MM.1S (cell line): Measurements from ENCODE around the gene LIPG.

Experiments
- CTCF ChIP-seq: fragments of 300-600 bp; sonication (generic); IDR thresholded peaks from 2 replicates; pipeline ENCODE4 v1.5.1; 2016; ENCODE audit warnings: antibody characterized with exemption, low read length, mixed read lengths
- EZH2 ChIP-seq: fragments of 300-600 bp; sonication (generic); optimal IDR thresholded peaks from 2 replicates; pipeline ENCODE3; 2017; ENCODE audit warnings: low read depth, mild to moderate bottlenecking, antibody characterized with exemption, low read length, mixed read lengths
- EZH2phosphoT487 ChIP-seq: fragments of 300-600 bp; sonication (generic); IDR thresholded peaks from 2 replicates; pipeline ENCODE4 v1.6.1; 2018; ENCODE audit warnings: antibody characterized with exemption, low read length

GRCh38 chr18:49623571-49623970, 61.7 kb downstream of the LIPG start:
- TF ChIP-seq EZH2phosphoT487 = no peak
- no peak for TF ChIP-seq CTCF
- no peak for TF ChIP-seq EZH2
